Gastroesophageal sphincter (tissue), 4 donors: Measurements from ENCODE around the gene LIX1. TPM values are rescaled to one million over a fixed set of nuclear protein-coding genes. Genes with fewer than 3 reads are reported as not detected.

Source experiments
- ATAC-seq: fragments of 150-250 bp; one replicate; pipeline ENCODE4 v1.9.1; 2016; ENCODE audit warnings: mild to moderate bottlenecking, moderate library complexity
- H3K27ac ChIP-seq, 4 donors: fragments of 200-600 bp; sonication (generic) in 3 of 4; 1 replicate in 3 of 4; 2 replicates in 1 of 4; pipeline ENCODE4 v1.5.1; 2016 to 2019
- H3K27me3 ChIP-seq: fragments of 200-600 bp; sonication (generic); one replicate; pipeline ENCODE4 v1.5.1; 2019
- H3K36me3 ChIP-seq, 2 donors: fragments of 200-600 bp; sonication (generic); one replicate each; pipeline ENCODE4 v1.5.1; 2019; ENCODE audit warnings: control low read depth in 1 of 2
- H3K4me1 ChIP-seq, 3 donors: fragments of 200-600 bp; sonication (generic); 1 replicate in 2 of 3; 2 replicates in 1 of 3; pipeline ENCODE4 v1.5.1; 2016 to 2019; ENCODE audit warnings: control low read depth in 2 of 3
- H3K4me3 ChIP-seq, 2 donors: fragments of 200-600 bp; sonication (generic); one replicate each; pipeline ENCODE4 v1.5.1; 2019; ENCODE audit warnings: mild to moderate bottlenecking in 1 of 2, moderate library complexity in 1 of 2
- H3K9me3 ChIP-seq, 3 donors: fragments of 200-600 bp; sonication (generic); one replicate each; pipeline ENCODE4 v1.5.1; 2017 to 2019; ENCODE audit warnings: control low read depth in 2 of 3
- EP300 ChIP-seq: sonication (generic); formaldehyde crosslinking; IDR thresholded peaks from one replicate; pipeline ENCODE4 v1.6.1; 2017; ENCODE audit warnings: antibody characterized with exemption, mild to moderate bottlenecking
- POLR2A ChIP-seq, 2 donors: fragments of 450-650 bp; IDR thresholded peaks; one replicate each; pipeline ENCODE4 v1.6.1; 2017; ENCODE audit warnings: antibody characterized with exemption in 2 of 2, mild to moderate bottlenecking in 2 of 2, moderate library complexity in 1 of 2
- POLR2AphosphoS5 ChIP-seq: sonication (generic); formaldehyde crosslinking; IDR thresholded peaks from one replicate; pipeline ENCODE4 v1.6.1; 2017; ENCODE audit warnings: antibody characterized with exemption
- WGBS, 2 donors: methylation state at CpG; one replicate each; pipeline ENCODE4 v1.1.5; 2018; ENCODE audit warnings: low coverage in 1 of 2; 5-methylcytosine and 5-hydroxymethylcytosine counted together
- total RNA-seq, 4 donors: library from RNA; depleted of rRNA; stranded (reverse); fragments of >200 nt; gene quantifications; one replicate each; pipeline ENCODE4 v1.1.0, GENCODE V29; 2016
- TF ChIP-seq, protein P1 (sequence below), 4 experiments: fragments of 200-600 bp in 2 of 4; fragments of 450-650 bp in 2 of 4; sonication (generic) in 1 of 4; IDR thresholded peaks; one replicate each; pipeline ENCODE4 v1.5.1; 2017 to 2019; ENCODE audit warnings: antibody characterized with exemption in 4 of 4, mild to moderate bottlenecking in 2 of 4, moderate library complexity in 2 of 4

Gene LIX1
- total RNA-seq, 4 donors from 2014 or later: 0.08 to 1.1 (median 0.67) TPM; not detected in 1

DNA sequence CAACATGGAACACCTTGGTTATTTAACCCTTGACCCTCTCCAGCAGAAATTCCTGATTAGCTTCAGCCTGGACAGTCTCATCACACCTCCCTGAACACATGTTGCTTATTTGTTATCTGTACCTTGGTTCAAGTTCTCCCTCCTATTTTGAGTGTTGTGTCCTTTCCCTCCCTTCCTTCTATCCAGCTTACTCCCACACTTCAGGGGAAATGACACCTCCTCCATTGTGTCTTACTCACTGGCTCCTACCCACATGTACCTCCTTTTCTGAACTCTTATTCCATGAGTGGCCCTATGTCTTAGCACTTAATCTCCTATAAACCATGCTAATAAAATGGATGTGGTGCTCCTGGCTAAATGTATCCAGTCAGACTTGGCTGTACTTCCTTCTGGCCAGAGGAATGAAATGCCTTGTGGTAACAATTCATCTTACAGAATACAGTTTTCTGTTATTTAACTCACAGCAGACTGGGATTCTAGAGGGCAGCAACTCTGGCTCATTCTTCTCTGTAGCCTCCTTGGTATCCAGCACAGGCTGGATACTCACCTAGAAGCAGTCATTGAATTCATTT lies 11.2 kb downstream of the LIX1 start:
- Histone ChIP-seq H3K4me1 (no peaks in the 10 kb centered on the region), H3K27ac (no peak overlapping the region), H3K36me3 (no peaks in the 10 kb centered on the region), H3K27me3 (no peaks in the 10 kb centered on the region), H3K4me3 (no peak overlapping the region), H3K9me3 (no peaks in the 10 kb centered on the region)
- no peak for TF ChIP-seq EP300
- no peak for TF ChIP-seq POLR2A (IDR thresholded peaks at IDR 0.05)
- TF ChIP-seq, protein P1, sequence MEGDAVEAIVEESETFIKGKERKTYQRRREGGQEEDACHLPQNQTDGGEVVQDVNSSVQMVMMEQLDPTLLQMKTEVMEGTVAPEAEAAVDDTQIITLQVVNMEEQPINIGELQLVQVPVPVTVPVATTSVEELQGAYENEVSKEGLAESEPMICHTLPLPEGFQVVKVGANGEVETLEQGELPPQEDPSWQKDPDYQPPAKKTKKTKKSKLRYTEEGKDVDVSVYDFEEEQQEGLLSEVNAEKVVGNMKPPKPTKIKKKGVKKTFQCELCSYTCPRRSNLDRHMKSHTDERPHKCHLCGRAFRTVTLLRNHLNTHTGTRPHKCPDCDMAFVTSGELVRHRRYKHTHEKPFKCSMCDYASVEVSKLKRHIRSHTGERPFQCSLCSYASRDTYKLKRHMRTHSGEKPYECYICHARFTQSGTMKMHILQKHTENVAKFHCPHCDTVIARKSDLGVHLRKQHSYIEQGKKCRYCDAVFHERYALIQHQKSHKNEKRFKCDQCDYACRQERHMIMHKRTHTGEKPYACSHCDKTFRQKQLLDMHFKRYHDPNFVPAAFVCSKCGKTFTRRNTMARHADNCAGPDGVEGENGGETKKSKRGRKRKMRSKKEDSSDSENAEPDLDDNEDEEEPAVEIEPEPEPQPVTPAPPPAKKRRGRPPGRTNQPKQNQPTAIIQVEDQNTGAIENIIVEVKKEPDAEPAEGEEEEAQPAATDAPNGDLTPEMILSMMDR (IDR thresholded peaks at IDR 0.05): no peak
- TF ChIP-seq POLR2AphosphoS5: no peak
- ATAC-seq: no peak

DNA sequence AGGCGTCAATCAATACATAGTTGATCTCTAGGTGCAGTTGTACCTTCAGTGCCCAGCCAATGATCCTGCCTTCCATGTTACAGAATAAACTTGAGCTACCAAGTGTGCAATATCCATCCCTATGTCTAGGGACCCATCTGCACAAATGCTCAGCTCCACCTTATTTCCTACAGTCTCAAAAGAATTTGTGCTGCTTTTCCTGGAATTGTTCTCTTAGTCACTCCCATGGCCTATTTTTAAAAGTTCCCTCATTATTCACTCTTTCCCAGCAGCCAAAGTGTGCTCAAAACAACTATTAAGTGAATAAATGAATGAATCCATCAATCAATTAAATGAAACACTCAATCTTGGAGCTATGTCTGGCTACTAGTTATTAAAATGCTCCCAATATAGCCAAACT lies 14.7 kb downstream of the LIX1 start:
- Histone ChIP-seq H3K36me3 (no peaks in the 10 kb centered on the region), H3K27me3 (no peaks in the 10 kb centered on the region), H3K4me1 (no peaks in the 10 kb centered on the region), H3K9me3 (no peaks in the 10 kb centered on the region), H3K4me3 (no peak overlapping the region), H3K27ac (no peak overlapping the region)
- no peak for ATAC-seq
- 92% methylated on average over 1 of the region's 1 CpG; no CpG with 5 or more reads in 1 of the 2 donors for WGBS, 2 donors
- TF ChIP-seq, protein P1 (IDR thresholded peaks at IDR 0.05): no peak
- no peak for TF ChIP-seq POLR2A (IDR thresholded peaks at IDR 0.05)
- TF ChIP-seq EP300: no peak
- TF ChIP-seq POLR2AphosphoS5: no peak

DNA sequence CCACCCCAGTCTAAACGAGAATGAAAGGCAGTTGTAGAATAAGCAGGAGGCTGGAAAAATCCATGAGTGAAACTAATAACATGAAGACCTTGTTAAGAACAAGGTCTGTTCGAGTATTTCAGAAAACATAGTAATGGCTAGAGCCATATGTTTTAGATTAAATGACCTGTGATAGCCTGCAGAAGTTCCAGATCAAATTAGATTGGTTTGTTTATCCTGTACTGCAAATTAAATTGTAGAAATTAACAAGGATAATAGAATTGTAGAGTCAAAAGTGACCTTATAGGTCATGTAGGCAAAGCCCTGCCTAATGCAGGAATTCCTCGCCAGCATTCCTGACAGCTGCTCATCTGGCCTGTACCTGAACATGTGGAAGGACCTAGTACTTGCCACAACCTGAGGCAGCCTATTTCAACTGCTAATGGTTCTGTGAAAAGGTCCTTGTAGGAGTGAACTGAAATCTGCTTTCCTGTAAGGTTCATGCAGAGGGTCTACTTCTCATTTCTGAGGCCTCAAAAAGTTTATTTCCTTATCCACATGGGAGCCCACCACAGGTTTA lies 17.2 kb downstream of the LIX1 start:
- TF ChIP-seq, protein P1 (IDR thresholded peaks at IDR 0.05): no peak
- no peak for TF ChIP-seq POLR2AphosphoS5
- Histone ChIP-seq H3K4me1 (no peaks in the 10 kb centered on the region), H3K9me3 (no peaks in the 10 kb centered on the region), H3K27ac (no peak overlapping the region), H3K4me3 (no peak overlapping the region), H3K27me3 (no peaks in the 10 kb centered on the region), H3K36me3 (no peaks in the 10 kb centered on the region)
- no peak for ATAC-seq
- 65 to 72% methylated on average over 3 of the region's 3 CpGs for WGBS, 2 donors

DNA sequence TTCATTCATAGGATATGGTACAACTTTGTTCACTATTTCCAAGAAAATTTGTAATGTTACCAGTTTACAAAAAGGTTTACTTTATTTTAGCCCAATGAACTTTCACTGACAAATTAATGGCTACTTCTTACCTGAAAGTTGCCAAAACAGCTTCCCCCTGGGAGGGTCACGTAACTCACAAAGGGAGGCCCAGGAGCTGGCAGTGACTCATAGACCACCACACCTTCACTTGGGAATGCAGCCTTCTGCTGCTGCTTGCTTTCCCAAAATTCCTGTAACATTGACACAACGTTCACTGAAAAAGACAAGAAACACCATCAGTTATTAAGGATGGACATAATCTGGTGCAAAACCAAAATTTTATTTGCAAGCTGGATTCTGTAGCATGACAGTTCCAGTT lies 18.1 kb downstream of the LIX1 start:
- no peak overlapping the region for H3K4me3 ChIP-seq
- ATAC-seq: no peak
- H3K9me3 ChIP-seq: no peaks in the 10 kb centered on the region
- H3K4me1 ChIP-seq: no peaks in the 10 kb centered on the region
- TF ChIP-seq POLR2A (IDR thresholded peaks at IDR 0.05) (no peak), EP300 (no peak), POLR2AphosphoS5 (no peak)
- TF ChIP-seq, protein P1 (IDR thresholded peaks at IDR 0.05): no peak
- no peaks in the 10 kb centered on the region for H3K36me3 ChIP-seq
- H3K27me3 ChIP-seq: no peaks in the 10 kb centered on the region
- no peak overlapping the region for H3K27ac ChIP-seq
- WGBS, 2 donors: 40 to 91% methylated on average over 1 to 2 of the region's 2 CpGs

DNA sequence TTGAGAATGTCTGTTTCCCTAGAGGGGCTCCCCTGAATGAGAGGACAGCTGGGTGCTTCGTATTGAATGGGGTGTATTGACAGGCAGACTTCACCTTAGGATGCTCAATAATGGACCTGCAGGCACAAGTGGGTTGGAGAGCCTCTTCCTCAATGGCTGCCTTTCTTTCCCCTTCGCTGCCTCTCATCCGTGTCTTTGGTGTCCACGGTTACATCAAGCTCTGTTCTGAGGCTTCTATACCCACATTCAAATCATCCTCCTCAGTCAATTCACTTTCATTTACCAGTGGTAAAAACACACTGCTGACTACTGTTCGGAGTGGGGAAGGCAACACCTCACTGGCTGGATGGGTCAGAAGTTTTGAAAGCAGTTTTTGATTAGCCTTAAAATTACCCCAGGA lies 20.6 kb downstream of the LIX1 start:
- H3K27ac ChIP-seq: no peak overlapping the region
- H3K4me1 ChIP-seq: no peaks in the 10 kb centered on the region
- 81 to 88% methylated on average over 3 to 5 of the region's 5 CpGs for WGBS, 2 donors
- no peak for ATAC-seq
- no peaks in the 10 kb centered on the region for H3K36me3 ChIP-seq
- no peak overlapping the region for H3K4me3 ChIP-seq
- no peaks in the 10 kb centered on the region for H3K9me3 ChIP-seq
- TF ChIP-seq EP300 (no peak), POLR2A (IDR thresholded peaks at IDR 0.05) (no peak), POLR2AphosphoS5 (no peak)
- TF ChIP-seq, protein P1 (IDR thresholded peaks at IDR 0.05): no peak
- no peaks in the 10 kb centered on the region for H3K27me3 ChIP-seq
